ENCODE results near the gene OR10A5. TPM values are rescaled to one million over a fixed set of nuclear protein-coding genes. Genes with fewer than 3 reads are reported as not detected.

OR10A5 gene
- polyA plus RNA-seq, 1 donor (not counting 4 experiments of a cell fraction or from before 2014, with no cell fraction given) = not detected

DNA sequence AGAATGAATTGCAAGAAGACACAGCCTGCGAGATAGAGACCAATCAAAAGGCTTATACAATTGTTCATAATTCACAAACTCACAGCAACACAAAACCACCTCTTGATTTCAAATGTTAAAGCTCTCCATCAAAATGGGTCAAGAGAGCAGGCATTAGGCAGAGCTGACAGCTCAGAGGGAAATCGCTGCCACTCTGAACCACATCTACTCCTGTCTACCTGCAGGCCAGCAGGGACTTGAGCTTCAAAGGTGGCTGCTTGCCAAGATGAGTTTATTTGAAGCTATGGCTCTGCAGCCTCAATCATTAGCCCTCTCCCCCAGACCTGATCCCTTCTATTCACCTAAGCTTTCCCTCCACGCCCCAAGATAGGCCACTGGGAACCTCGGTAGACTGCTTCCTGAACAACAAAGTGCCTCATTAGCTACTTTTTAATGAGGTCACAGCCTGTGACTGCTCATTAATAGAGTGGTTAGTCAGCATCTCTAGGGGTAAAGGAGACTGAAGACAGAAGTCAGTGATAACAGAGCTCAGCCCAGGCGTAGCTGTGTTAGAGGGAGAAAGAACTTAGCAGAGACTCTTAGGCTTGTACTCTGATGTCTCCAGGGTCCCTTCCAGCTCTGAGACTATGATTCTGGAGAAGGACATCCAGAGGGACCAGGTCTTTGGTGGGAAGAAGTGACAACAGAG is 21.2 kb upstream of the OR10A5 start:
- Histone ChIP-seq H3K9ac (ENCODE audit: control insufficient read depth, extremely low read depth, insufficient read depth, low read length) (no peak overlapping the region), H3K4me2 (ENCODE audit: control insufficient read depth, extremely low read depth, insufficient read depth, low read depth, low read length) (no peak overlapping the region), H3K27ac (ENCODE audit: control insufficient read depth, insufficient read depth, low read length) (no peak overlapping the region), H3K4me1 (ENCODE audit: control insufficient read depth, extremely low read depth, insufficient read depth, low read length) (no peaks in the 10 kb centered on the region), H3K9me3 (ENCODE audit: control insufficient read depth, low read depth, low read length) (no peaks in the 10 kb centered on the region), H3K27me3 (ENCODE audit: control insufficient read depth, extremely low read depth, insufficient read depth, low read length) (no peaks in the 10 kb centered on the region), H3K79me2 (ENCODE audit: control insufficient read depth, insufficient read depth, low read length) (no peaks in the 10 kb centered on the region), H2AFZ (ENCODE audit: control insufficient read depth, low read length) (no peak overlapping the region), H3K9me1 (ENCODE audit: control insufficient read depth, extremely low read depth, insufficient read depth, low read length) (no peaks in the 10 kb centered on the region), H4K20me1 (ENCODE audit: control insufficient read depth, extremely low read depth, insufficient read depth, low read length) (no peaks in the 10 kb centered on the region), H3K4me3 (ENCODE audit: control insufficient read depth in 2 of 3, extremely low read depth in 1 of 3, insufficient read depth in 2 of 3, low read depth in 1 of 3, low read length in 3 of 3) (no peak overlapping the region), H3K36me3 (ENCODE audit: control insufficient read depth in 2 of 2, extremely low read depth in 1 of 2, insufficient read depth in 2 of 2, low read length in 2 of 2) (no peaks in the 10 kb centered on the region)
- no peak for TF ChIP-seq EZH2 (IDR thresholded peaks at IDR 0.05; ENCODE audit: low read length)
- TF ChIP-seq, protein P1, sequence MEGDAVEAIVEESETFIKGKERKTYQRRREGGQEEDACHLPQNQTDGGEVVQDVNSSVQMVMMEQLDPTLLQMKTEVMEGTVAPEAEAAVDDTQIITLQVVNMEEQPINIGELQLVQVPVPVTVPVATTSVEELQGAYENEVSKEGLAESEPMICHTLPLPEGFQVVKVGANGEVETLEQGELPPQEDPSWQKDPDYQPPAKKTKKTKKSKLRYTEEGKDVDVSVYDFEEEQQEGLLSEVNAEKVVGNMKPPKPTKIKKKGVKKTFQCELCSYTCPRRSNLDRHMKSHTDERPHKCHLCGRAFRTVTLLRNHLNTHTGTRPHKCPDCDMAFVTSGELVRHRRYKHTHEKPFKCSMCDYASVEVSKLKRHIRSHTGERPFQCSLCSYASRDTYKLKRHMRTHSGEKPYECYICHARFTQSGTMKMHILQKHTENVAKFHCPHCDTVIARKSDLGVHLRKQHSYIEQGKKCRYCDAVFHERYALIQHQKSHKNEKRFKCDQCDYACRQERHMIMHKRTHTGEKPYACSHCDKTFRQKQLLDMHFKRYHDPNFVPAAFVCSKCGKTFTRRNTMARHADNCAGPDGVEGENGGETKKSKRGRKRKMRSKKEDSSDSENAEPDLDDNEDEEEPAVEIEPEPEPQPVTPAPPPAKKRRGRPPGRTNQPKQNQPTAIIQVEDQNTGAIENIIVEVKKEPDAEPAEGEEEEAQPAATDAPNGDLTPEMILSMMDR (optimal IDR thresholded peaks at IDR 0.05 in 1 of 3, IDR thresholded peaks at IDR 0.05 in 1 of 3, conservative IDR thresholded peaks at IDR 0.05 in 1 of 3; ENCODE audit: extremely low read depth in 1 of 3, insufficient read depth in 2 of 3, low read length in 3 of 3) = no peak
- DNase-seq (ENCODE audit: low read depth, low spot score) = no peak
- no peak for FAIRE-seq
- dilution Hi-C loops (cut with MboI; ENCODE audit: extremely low pct_ligation_motif_present, low sequenced_read_pairs) = no loop called here

DNA sequence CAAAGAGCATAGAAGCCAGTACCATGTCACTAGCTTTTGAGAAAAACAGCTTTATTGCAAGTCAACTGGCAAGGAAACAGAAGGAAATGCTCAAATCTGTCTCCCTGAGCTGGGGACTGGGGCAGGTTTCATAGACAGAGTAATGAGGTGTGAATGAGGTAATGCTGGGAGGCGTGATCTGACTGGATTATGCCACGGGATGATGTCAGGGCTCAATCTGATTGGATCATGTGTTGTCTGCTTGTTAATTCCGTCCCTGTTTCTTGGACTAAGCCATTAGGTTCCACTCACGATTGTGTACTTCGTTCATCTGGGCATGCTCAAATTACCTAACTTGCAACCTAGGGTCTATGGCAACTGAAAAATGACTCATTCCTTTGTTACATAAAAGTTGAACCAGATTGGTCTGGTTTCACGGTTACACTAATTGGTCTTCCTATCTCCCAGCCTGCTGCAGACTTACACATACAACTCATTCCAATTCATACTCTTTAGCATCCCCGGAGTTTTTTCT is 20.2 kb upstream of the OR10A5 start:
- no peaks in the 10 kb centered on the region for H3K79me2 ChIP-seq (ENCODE audit: control insufficient read depth, insufficient read depth, low read length)
- H2AFZ ChIP-seq (ENCODE audit: control insufficient read depth, low read length) = no peak overlapping the region
- H3K9me3 ChIP-seq (ENCODE audit: control insufficient read depth, low read depth, low read length) = no peaks in the 10 kb centered on the region
- no peak overlapping the region for H3K4me2 ChIP-seq (ENCODE audit: control insufficient read depth, extremely low read depth, insufficient read depth, low read depth, low read length)
- FAIRE-seq (no peak), DNase-seq (ENCODE audit: low read depth, low spot score) (no peak)
- no peaks in the 10 kb centered on the region for H3K27me3 ChIP-seq (ENCODE audit: control insufficient read depth, extremely low read depth, insufficient read depth, low read length)
- H3K9ac ChIP-seq (ENCODE audit: control insufficient read depth, extremely low read depth, insufficient read depth, low read length) = no peak overlapping the region
- dilution Hi-C loops (cut with MboI; ENCODE audit: extremely low pct_ligation_motif_present, low sequenced_read_pairs) = no loop called here
- H3K27ac ChIP-seq (ENCODE audit: control insufficient read depth, insufficient read depth, low read length) = no peak overlapping the region
- no peaks in the 10 kb centered on the region for H3K9me1 ChIP-seq (ENCODE audit: control insufficient read depth, extremely low read depth, insufficient read depth, low read length)
- H3K4me1 ChIP-seq (ENCODE audit: control insufficient read depth, extremely low read depth, insufficient read depth, low read length) = no peaks in the 10 kb centered on the region
- H3K4me3 ChIP-seq (ENCODE audit: control insufficient read depth in 2 of 3, extremely low read depth in 1 of 3, insufficient read depth in 2 of 3, low read depth in 1 of 3, low read length in 3 of 3) = no peak overlapping the region
- H4K20me1 ChIP-seq (ENCODE audit: control insufficient read depth, extremely low read depth, insufficient read depth, low read length) = no peaks in the 10 kb centered on the region
- no peaks in the 10 kb centered on the region for H3K36me3 ChIP-seq (ENCODE audit: control insufficient read depth in 2 of 2, extremely low read depth in 1 of 2, insufficient read depth in 2 of 2, low read length in 2 of 2)
- no peak for TF ChIP-seq EZH2 (IDR thresholded peaks at IDR 0.05; ENCODE audit: low read length)
- TF ChIP-seq, protein P1 (optimal IDR thresholded peaks at IDR 0.05 in 1 of 3, IDR thresholded peaks at IDR 0.05 in 1 of 3, conservative IDR thresholded peaks at IDR 0.05 in 1 of 3; ENCODE audit: extremely low read depth in 1 of 3, insufficient read depth in 2 of 3, low read length in 3 of 3) = no peak

Data from keratinocyte (primary cell).